IPS-15b (cell line): Measurements from ENCODE around the gene KCNQ1.

Experiments
- H3K27me3 ChIP-seq: one replicate; pipeline ENCODE4 v1.6.1; 2013; ENCODE audit warnings: low read length; ENCODE audit not compliant: control insufficient read depth, insufficient read depth
- H3K36me3 ChIP-seq: one replicate; pipeline ENCODE4 v1.6.1; 2013; ENCODE audit warnings: low read length; ENCODE audit not compliant: control insufficient read depth, insufficient read depth
- H3K4me1 ChIP-seq: one replicate; pipeline ENCODE4 v1.6.1; 2013; ENCODE audit warnings: mild to moderate bottlenecking, low read length; ENCODE audit not compliant: control insufficient read depth, insufficient read depth
- H3K4me3 ChIP-seq: one replicate; pipeline ENCODE4 v1.5.1; 2013; ENCODE audit warnings: low read depth, low read length
- H3K9ac ChIP-seq: one replicate; pipeline ENCODE4 v1.6.1; 2013; ENCODE audit warnings: low read depth, mild to moderate bottlenecking, low read length
- H3K9me3 ChIP-seq: one replicate; pipeline ENCODE4 v1.6.1; 2013; ENCODE audit warnings: mild to moderate bottlenecking, low read length; ENCODE audit not compliant: control insufficient read depth, insufficient read depth

Gene KCNQ1

GRCh38 chr11:2732261-2732939, 287.6 kb downstream of the KCNQ1 start:
- Histone ChIP-seq H3K36me3 (no peaks in the 10 kb centered on the region), H3K4me3 (no peak overlapping the region), H3K27me3 (peaks cover 4% of the 10 kb centered on the region), H3K9ac (no peak overlapping the region), H3K9me3 (no peaks in the 10 kb centered on the region), H3K4me1 (no peaks in the 10 kb centered on the region)

DNA sequence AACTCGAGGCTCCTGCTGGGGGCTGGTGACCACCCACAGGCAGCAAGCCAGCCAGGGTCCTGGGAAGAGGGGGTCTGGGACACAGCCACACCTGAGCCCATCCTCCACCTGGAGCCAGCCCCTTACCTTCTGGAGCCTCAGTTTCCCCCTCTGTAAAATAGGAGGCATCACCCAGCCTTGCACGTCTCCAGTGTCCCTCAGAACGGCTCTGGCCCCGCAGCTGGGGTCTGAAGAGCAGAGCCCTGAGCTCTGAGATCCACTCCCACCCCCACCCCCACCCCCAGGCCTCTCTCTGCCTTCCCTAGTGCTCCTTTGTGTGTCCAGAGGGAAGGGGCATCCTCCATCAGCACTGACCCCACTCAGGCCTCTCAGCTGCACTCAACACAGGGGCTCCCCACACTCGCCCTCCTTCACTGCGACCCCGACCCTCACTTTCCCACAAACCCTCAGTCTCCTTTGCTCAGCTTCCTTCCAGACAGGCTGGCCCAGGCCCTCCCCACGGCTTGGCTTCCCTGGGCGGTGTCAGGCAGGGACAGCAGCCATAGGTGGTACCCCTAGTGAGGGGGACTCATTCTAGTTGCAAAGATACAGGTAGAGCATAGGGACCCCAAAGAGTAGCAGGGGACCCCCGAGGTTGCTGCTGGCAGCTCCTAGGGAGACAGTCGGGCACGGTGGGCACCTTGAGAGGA, 288.3 kb downstream of the KCNQ1 start:
- Histone ChIP-seq H3K27me3 (no peaks in the 10 kb centered on the region), H3K36me3 (no peaks in the 10 kb centered on the region), H3K9ac (no peak overlapping the region), H3K9me3 (no peaks in the 10 kb centered on the region), H3K4me3 (no peak overlapping the region), H3K4me1 (no peaks in the 10 kb centered on the region)

GRCh38 chr11:2734181-2735052, 289.6 kb downstream of the KCNQ1 start:
- no peak overlapping the region for H3K4me3 ChIP-seq
- no peaks in the 10 kb centered on the region for H3K4me1 ChIP-seq

DNA sequence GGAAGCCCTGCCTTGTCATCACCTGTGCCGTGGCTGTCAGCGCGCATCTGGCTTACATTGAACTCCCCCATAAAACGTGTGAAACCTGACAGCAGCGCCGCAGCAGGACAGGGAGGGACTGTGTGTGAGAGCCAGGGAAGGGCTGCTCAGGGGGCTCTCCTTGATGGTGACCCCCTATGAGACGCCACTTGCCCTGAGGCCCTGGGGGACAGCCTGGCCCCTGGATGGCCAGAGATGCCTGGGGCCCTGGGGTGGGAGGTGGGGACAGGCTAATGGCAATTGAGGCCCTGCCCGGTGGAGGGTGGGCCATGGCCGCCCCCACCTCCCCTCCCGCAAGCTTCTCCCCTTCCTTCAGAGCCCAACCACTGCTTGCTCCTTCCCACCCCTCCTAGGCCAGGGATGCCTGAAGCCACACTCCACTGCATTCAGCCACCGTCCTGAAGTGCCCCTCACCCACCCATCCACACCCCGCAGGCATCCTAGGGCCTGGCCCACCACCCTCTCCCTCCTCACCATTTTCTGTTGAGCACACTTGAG, 290.3 kb downstream of the KCNQ1 start:
- no peak overlapping the region for H3K9ac ChIP-seq
- no peak overlapping the region for H3K4me3 ChIP-seq
- no peaks in the 10 kb centered on the region for H3K4me1 ChIP-seq
- H3K27me3 ChIP-seq, result no peaks in the 10 kb centered on the region
- H3K36me3 ChIP-seq, result no peaks in the 10 kb centered on the region
- no peaks in the 10 kb centered on the region for H3K9me3 ChIP-seq

More at GRCh38 chr11:2734181-2735052, 289.6 kb downstream of the KCNQ1 start:
- Histone ChIP-seq H3K27me3 (no peaks in the 10 kb centered on the region), H3K9ac (no peak overlapping the region), H3K36me3 (no peaks in the 10 kb centered on the region), H3K9me3 (no peaks in the 10 kb centered on the region)

- no peaks in the 10 kb centered on the region for H3K27me3 ChIP-seq
- H3K4me3 ChIP-seq, result no peak overlapping the region
- H3K36me3 ChIP-seq, result no peaks in the 10 kb centered on the region
- no peaks in the 10 kb centered on the region for H3K9me3 ChIP-seq
- no peak overlapping the region for H3K9ac ChIP-seq
- no peaks in the 10 kb centered on the region for H3K4me1 ChIP-seq
Observed at GRCh38 chr11:2736577-2737225, 291.9 kb downstream of the KCNQ1 start.

DNA sequence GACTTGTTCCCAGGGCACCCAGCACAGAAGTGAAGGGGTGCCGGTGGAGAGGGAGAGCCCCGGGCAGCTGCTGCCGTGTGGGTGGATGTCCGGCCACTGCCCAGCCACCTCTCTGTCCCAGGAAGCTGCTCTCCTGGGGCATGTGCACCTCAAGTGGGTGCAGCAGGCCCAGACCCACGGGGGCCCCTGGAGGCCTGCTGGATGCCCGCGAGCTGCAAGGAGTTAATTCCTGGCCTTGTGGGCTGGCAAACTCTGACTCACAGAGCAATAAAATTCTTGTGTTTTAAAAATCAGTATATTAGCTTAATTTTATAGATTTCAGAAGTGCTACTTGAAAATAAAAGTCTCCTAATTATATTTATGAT, 292.4 kb downstream of the KCNQ1 start:
- Histone ChIP-seq H3K36me3 (no peaks in the 10 kb centered on the region), H3K9me3 (no peaks in the 10 kb centered on the region), H3K4me3 (no peak overlapping the region), H3K9ac (no peak overlapping the region), H3K27me3 (no peaks in the 10 kb centered on the region), H3K4me1 (no peaks in the 10 kb centered on the region)

DNA sequence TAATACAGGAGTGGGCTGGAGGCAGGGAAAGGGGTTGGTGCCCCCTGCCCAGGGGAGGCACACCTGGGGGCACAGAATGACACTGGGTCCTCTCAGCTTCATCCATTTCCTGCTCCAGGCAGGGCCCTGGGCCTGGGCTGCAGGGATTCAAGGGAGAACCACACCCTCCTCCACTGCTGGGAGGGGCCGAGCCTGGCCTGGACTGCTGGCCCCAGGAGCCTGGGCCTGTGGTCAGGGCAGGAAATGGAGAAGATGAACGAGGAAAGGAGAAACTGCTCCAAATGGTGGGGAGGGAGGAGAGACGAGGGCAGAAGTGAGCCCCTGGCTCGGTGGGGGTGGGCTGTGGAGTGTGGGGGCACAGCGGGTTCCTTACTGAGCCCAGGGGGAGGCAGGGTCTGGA, 293.1 kb downstream of the KCNQ1 start:
- no peaks in the 10 kb centered on the region for H3K36me3 ChIP-seq
- H3K4me3 ChIP-seq, result no peak overlapping the region
- no peaks in the 10 kb centered on the region for H3K27me3 ChIP-seq
- no peaks in the 10 kb centered on the region for H3K4me1 ChIP-seq
- H3K9ac ChIP-seq, result no peak overlapping the region
- H3K9me3 ChIP-seq, result no peaks in the 10 kb centered on the region

- no peaks in the 10 kb centered on the region for H3K36me3 ChIP-seq
- no peaks in the 10 kb centered on the region for H3K4me1 ChIP-seq
- no peaks in the 10 kb centered on the region for H3K9me3 ChIP-seq
- no peak overlapping the region for H3K4me3 ChIP-seq
- H3K27me3 ChIP-seq, result peaks cover 2% of the 10 kb centered on the region
- no peak overlapping the region for H3K9ac ChIP-seq
Observed at GRCh38 chr11:2738551-2739431, 294.0 kb downstream of the KCNQ1 start.

- Histone ChIP-seq H3K4me1 (no peaks in the 10 kb centered on the region), H3K27me3 (peaks cover 2% of the 10 kb centered on the region), H3K4me3 (no peak overlapping the region), H3K9me3 (no peaks in the 10 kb centered on the region), H3K36me3 (no peaks in the 10 kb centered on the region), H3K9ac (no peak overlapping the region)
Observed at GRCh38 chr11:2739531-2740274, 294.9 kb downstream of the KCNQ1 start.

DNA sequence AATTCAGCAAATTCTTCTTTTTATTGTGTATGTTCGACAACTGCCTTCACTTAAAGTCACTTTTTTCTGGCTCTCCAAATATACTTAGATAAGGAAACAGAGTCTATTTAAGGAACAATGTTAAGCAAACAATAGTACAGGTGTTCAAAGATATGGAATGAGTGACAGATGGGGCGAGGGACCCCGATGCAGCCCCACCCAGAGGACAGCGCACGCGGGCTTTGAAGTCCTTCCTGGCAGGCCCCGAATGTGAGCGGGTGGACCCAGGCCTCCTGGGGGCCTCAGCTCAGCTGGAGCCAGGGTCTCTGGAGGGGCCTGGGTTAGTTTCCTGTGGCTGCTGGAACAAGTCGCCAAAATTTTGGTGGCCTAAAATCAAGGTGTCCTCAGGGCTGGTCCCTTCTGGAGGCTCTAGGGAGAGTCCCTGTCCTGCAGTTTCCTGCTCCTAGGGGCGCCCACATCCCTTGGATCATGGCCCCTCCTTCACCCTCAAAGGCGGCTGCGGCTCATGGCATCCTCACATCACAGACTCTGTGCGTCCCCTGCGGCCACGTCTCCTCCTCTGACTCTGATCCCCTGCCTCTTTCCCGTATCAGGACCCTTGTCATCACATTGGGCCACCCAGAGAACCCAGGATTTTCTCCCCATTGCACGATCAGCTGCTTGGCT, 295.6 kb downstream of the KCNQ1 start:
- H3K36me3 ChIP-seq, result no peaks in the 10 kb centered on the region
- no peak overlapping the region for H3K9ac ChIP-seq
- peaks cover 2% of the 10 kb centered on the region for H3K27me3 ChIP-seq

More for the DNA sequence above, 295.6 kb downstream of the KCNQ1 start:
- H3K4me1 ChIP-seq, result no peaks in the 10 kb centered on the region
- no peaks in the 10 kb centered on the region for H3K9me3 ChIP-seq
- H3K4me3 ChIP-seq, result no peak overlapping the region
